ENCODE results near the gene ZNF577. TPM values are rescaled to one million over a fixed set of nuclear protein-coding genes. Genes with fewer than 3 reads are reported as not detected.

Gene ZNF577
- polyA plus RNA-seq, 4 donors, result 35.6 to 46.7 (median 43.1) TPM

DNA sequence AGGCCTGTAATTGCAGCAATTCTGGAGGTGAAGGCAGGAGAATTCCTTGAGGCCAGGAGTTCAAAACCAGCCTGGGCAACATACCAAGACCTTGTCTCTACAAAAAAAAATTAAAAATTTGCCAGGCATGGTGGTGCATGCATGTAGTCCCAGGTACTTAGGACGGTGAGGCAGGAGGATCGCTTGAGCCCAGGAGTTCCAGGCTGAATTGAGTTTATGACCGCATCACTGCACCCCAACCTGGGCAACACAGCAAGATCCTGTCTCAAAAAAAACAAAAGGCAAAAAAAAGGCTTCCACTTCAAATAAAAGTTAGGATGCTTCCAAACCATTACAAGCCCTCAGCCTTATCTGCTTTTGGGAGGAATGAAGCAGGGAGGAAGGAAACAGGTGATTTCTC is 5.2 kb downstream of the ZNF577 start:
- DNase-seq (ENCODE audit: low read depth in 4 of 4, low spot score in 3 of 4), result no peak

DNA sequence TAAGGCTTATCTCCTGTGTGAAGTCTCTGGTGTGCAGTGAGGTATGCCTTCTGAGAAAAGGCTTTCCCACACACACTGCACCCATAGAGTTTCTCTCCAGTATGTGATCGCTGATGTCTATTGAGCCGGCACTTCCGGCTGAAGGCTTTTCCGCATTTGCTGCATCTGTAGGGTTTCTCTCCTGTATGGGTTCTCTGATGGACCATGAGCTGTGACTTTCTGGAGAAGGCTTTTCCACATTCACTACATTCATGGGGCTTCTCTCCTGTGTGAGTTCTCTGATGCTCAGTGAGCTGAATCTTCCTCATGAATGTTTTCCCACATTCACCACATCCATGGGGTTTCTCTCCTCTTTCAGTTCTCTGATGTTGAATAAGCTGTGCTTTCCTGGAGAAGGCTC is 14.7 kb downstream of the ZNF577 start:
- DNase-seq (ENCODE audit: low read depth in 4 of 4, low spot score in 3 of 4), result no peak

DNA sequence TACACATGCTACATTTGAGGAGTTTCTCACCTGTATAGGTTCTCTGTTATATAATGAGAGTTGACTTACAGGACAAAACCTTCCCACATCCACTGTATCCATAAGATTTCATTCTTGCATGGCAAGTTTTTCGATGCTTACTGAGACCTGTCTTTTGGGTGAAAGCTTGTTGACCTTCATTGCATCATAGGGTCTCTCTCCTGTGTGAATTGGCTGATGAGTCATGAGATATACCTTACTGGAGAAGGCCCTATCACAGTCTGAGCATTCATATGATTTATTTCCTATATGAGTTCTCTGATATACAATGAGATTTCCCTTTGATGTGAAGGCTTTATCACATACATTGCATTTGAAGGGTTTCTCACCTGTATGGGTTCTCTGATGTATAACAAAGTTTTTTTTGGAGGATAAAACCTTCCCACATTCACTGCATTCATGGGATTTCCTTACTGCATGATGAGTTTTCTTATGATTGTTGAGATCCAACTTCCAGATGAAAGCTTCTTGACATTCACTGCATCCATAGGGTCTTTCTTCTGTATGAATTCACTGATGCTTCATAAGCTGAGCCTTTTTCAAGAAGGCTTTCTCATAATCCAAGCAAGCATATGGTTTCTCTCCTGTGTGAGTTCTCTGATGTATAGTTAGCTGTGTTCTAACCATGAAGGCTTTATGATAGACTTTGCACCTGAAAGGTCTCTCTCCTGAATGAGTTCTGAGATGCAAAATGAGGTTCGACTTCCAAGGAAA is 25.7 kb downstream of the ZNF577 start:
- no peak for DNase-seq (ENCODE audit: low read depth in 4 of 4, low spot score in 3 of 4)

DNA sequence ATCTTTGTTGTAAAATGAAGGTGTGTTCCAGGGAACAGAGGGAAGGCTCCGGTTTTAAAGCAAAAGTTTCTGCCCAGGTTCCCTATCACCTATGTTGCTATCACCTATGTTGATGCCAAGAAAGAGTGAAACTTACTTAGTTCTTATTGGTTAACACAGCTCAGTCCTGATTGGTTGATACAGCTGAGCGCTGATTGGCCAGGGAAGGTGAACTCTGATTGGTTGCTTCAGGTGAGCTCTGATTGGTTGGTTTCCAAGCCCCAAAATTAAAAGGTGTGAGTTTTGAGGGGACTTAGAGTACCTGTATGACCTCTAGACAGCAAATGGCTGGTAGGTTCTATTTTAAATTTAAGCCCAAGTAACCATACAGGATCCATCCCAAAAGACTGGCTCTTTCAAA is 50.6 kb downstream of the ZNF577 start:
- DNase-seq (ENCODE audit: low read depth in 4 of 4, low spot score in 3 of 4), result no peak

DNA sequence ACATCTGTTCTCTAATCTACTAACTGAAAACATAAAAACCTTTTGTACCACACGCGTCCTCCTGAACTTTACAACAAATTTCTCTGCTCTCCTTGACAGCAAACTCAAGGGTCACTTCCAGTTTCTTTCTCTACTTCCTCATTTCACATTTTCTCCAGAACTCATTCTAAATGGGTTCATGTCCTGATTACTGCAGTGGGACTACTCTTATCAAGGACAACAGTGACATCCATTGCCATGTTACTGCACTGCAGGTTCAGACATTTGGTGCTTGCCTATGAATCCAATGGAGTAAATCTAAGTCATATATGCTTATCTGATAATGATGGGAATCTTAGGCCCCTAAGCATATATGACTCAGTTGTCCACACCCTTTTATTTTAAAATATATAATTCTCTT is 57.5 kb downstream of the ZNF577 start:
- no peak for DNase-seq (ENCODE audit: low read depth in 4 of 4, low spot score in 3 of 4)

DNA sequence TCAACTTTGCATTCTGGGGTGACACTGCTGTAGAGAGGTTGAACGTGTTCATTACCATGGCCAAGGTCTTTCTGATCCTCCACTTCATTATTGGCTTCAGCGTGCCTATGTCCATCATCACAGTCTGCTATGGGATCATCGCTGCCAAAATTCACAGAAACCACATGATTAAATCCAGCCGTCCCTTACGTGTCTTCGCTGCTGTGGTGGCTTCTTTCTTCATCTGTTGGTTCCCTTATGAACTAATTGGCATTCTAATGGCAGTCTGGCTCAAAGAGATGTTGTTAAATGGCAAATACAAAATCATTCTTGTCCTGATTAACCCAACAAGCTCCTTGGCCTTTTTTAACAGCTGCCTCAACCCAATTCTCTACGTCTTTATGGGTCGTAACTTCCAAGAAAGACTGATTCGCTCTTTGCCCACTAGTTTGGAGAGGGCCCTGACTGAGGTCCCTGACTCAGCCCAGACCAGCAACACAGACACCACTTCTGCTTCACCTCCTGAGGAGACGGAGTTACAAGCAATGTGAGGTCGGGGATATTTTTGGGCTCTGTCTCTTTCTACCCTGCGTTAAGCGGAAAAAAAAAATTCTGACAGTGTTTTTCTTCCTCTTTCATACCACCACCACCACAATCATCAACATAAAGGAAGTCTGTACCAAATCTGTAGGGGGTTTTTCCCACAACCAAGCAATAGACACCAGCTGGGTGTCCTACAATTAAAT is 63.3 kb downstream of the ZNF577 start:
- no peak for DNase-seq (ENCODE audit: low read depth in 4 of 4, low spot score in 3 of 4)

DNA sequence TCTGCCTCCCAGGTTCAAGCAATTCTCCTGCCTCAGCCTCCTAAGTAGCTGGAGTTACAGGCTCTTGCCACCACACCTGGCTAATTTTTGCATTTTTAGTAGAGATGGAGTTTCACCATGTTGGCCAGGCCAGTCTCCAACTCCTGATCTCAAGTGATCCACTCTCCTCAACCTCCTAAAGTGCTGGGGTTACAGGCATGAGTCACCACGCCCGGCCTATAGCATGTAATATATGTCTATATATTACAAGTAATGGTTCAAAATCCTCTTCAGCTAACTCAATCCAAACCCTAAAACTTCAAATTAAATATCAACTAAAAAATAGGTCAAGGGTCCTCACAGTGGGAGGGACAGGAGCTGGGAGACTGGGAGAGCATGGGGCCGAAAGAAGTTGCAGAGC is 64.8 kb downstream of the ZNF577 start:
- no peak for DNase-seq (ENCODE audit: low read depth in 4 of 4, low spot score in 3 of 4)

DNA sequence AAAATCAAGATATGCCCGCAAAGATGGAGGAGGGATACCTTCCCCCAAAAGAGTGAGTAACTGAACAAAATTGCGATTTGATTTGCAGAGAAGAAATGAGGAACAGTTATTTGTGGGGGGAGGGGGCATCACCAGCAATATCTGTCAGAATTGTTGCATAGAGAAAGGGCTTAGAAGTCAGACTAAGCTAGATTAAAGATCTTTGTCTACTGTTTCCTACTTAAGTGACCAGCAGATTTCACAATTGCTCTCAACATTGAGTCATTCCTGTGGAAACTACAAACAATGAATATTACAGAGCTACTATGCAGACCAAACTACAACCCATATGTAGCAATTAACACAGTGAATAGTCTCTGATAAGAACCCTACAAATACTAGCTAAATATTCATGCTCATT is 65.4 kb downstream of the ZNF577 start:
- no peak for DNase-seq (ENCODE audit: low read depth in 4 of 4, low spot score in 3 of 4)

DNA sequence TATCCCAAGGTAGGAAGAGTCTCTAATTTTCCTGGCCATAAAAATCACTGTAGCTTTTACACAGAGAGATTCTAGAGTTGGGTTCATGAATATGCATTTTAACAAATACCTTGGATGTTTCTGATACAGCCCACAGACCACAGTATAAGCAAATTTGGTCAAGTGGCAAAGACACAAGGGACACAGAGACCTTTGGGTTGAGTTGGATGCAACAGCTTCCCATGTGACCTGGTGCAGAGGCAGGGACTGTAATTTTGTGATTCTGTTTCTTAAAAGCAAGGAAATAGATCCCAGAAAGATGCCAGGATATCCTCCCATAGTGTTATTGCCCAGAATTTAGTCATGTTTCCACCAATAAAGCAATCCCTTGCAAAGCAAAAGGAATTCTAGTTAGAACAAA is 65.8 kb downstream of the ZNF577 start:
- no peak for DNase-seq (ENCODE audit: low read depth in 4 of 4, low spot score in 3 of 4)

DNA sequence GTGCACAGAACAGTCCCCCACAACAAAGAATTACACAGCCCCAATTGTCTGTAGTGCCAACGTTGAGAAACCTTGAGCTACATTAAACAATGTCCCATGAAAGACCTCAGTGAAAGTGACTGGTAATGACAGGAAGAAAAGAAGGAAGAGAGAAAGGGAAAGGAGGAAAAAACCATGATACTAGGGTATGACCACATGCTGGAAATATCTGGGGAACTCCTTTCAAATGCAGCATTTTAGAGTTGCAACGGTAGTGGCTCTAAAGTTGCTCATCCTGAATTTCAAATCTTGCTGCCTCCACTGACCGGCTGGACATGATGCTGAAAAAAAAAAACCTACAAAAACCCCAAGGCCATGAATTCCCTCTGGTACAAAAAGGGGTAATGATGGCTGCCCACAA is 66.3 kb downstream of the ZNF577 start:
- DNase-seq (ENCODE audit: low read depth in 4 of 4, low spot score in 3 of 4), result no peak

Other genes with a start within 250 kb of the ZNF577 start
- gene SIGLEC14, start 241.1 kb downstream of the ZNF577 start, polyA plus RNA-seq (ENCODE audit: insufficient read length in 4 of 4), result 1 to 10 TPM in 2 of 4 donors, under 1 TPM in 1, not detected in 1; 0.91 to 1.6 (median 1.5) TPM
- 10 to 100 TPM; 12.3 to 19.4 (median 15.7) TPM for gene SPACA6, start 194.6 kb downstream of the ZNF577 start, polyA plus RNA-seq (ENCODE audit: insufficient read length in 4 of 4)
- under 1 TPM in 3 of 4 donors, not detected in 1; 0.05 to 0.13 (median 0.10) TPM for gene HAS1, start 164.0 kb downstream of the ZNF577 start, polyA plus RNA-seq (ENCODE audit: insufficient read length in 4 of 4)
- 1 to 10 TPM in 3 of 4 donors, under 1 TPM in 1; 0.54 to 3.7 (median 1.3) TPM for gene FPR1, start 136.1 kb downstream of the ZNF577 start, polyA plus RNA-seq (ENCODE audit: insufficient read length in 4 of 4)
- gene FPR2, start 126.8 kb downstream of the ZNF577 start, polyA plus RNA-seq (ENCODE audit: insufficient read length in 4 of 4), result under 1 TPM in 3 of 4 donors, not detected in 1; 0.22 to 0.34 (median 0.25) TPM
- gene FPR3, start 92.8 kb downstream of the ZNF577 start, polyA plus RNA-seq (ENCODE audit: insufficient read length in 4 of 4), result under 1 TPM; 0.33 to 0.70 (median 0.42) TPM
- gene ZNF649, start 17.1 kb upstream of the ZNF577 start, polyA plus RNA-seq (ENCODE audit: insufficient read length in 4 of 4), result 10 to 100 TPM; 26.5 to 31.0 (median 28.8) TPM
- gene ZNF613, start 39.5 kb upstream of the ZNF577 start, polyA plus RNA-seq (ENCODE audit: insufficient read length in 4 of 4), result 10 to 100 TPM; 10.9 to 16.4 (median 15.0) TPM
- 10 to 100 TPM; 16.2 to 18.6 (median 17.2) TPM for gene ZNF350, start 98.9 kb upstream of the ZNF577 start, polyA plus RNA-seq (ENCODE audit: insufficient read length in 4 of 4)
- gene ZNF615, start 120.3 kb upstream of the ZNF577 start, polyA plus RNA-seq (ENCODE audit: insufficient read length in 4 of 4), result 10 to 100 TPM; 14.9 to 19.3 (median 18.1) TPM
- 10 to 100 TPM; 14.8 to 20.9 (median 18.6) TPM for gene ZNF614, start 140.4 kb upstream of the ZNF577 start, polyA plus RNA-seq (ENCODE audit: insufficient read length in 4 of 4)
- gene ZNF432, start 160.9 kb upstream of the ZNF577 start, polyA plus RNA-seq (ENCODE audit: insufficient read length in 4 of 4), result 10 to 100 TPM; 18.6 to 23.4 (median 22.5) TPM
- 10 to 100 TPM; 12.4 to 18.5 (median 14.7) TPM for gene ZNF841, start 207.8 kb upstream of the ZNF577 start, polyA plus RNA-seq (ENCODE audit: insufficient read length in 4 of 4)

Data from right renal pelvis (tissue), 4 donors.